K562 (cell line): ENCODE measurements around the gene ETHE1. TPM values are rescaled to one million over a fixed set of nuclear protein-coding genes. Genes with fewer than 3 reads are reported as not detected.

ENCODE experiments used
- CBX8 ChIP-seq: fragments of 200-600 bp; sonication (generic); IDR thresholded peaks from 2 replicates; pipeline ENCODE4 v1.6.1; 2012; ENCODE audit warnings: borderline replicate concordance, mixed run types, low read depth, mild to moderate bottlenecking, moderate library complexity, mixed read lengths, low read length, control low read depth, inconsistent platforms; ENCODE audit not compliant: poor library complexity, severe bottlenecking; ENCODE audit errors: extremely low read depth
- E4F1 ChIP-seq: fragments of 250-450 bp; sonication (Bioruptor Pico); IDR thresholded peaks from 2 replicates; pipeline ENCODE4 v1.5.0; 2021; ENCODE audit warnings: mild to moderate bottlenecking, borderline replicate concordance
- GTF2B ChIP-seq: IDR thresholded peaks from 2 replicates; pipeline ENCODE4 v1.6.1; 2011; ENCODE audit not compliant: insufficient read length; ENCODE audit errors: extremely low read depth
- HSF4 ChIP-seq: fragments of 250-450 bp; sonication (Bioruptor Pico); IDR thresholded peaks from 2 replicates; pipeline ENCODE4 v2.1.2; 2022; ENCODE audit warnings: mild to moderate bottlenecking, moderate library complexity, borderline replicate concordance
- JUN ChIP-seq, 2 experiments: sonication (generic) in 1 of 2; formaldehyde crosslinking in 1 of 2; IDR thresholded peaks; 2 replicates each; pipeline versions ENCODE4 v1.6.1 to v1.8.0; 2012 to 2022; ENCODE audit warnings: borderline replicate concordance in 2 of 2, mild to moderate bottlenecking in 2 of 2, improper control_type of control experiment in 1 of 2, low read depth in 1 of 2, low read length in 1 of 2, missing genetic modification reagents in 1 of 2
- NCOA1 ChIP-seq: fragments of 450-650 bp; IDR thresholded peaks from 2 replicates; pipeline ENCODE4 v1.6.1; 2016; ENCODE audit warnings: low read depth
- RBM25 ChIP-seq: fragments of 200-400 bp; formaldehyde crosslinking; IDR thresholded peaks from 2 replicates; pipeline ENCODE4 v1.6.1; 2018; ENCODE audit warnings: low read length, low read depth, moderate library complexity; ENCODE audit not compliant: severe bottlenecking
- SAP30 ChIP-seq: fragments of 200-600 bp; sonication (generic); IDR thresholded peaks from 2 replicates; pipeline ENCODE4 v1.6.1; 2012; ENCODE audit warnings: borderline replicate concordance, low read depth, mild to moderate bottlenecking, moderate library complexity, low read length, control low read depth, inconsistent platforms; ENCODE audit not compliant: insufficient read depth, poor library complexity, severe bottlenecking
- U2AF1 ChIP-seq: fragments of 200-400 bp; formaldehyde crosslinking; optimal IDR thresholded peaks from 2 replicates; pipeline ENCODE3; 2017; ENCODE audit warnings: mild to moderate bottlenecking, low read depth, low read length, moderate library complexity
- VEZF1 ChIP-seq: fragments of 200-800 bp; sonication (Bioruptor generic); IDR thresholded peaks from 2 replicates; pipeline ENCODE4 v1.6.1; 2017; ENCODE audit warnings: missing genetic modification characterization, missing compliant biosample characterization
- YBX1 ChIP-seq: fragments of 450-650 bp; IDR thresholded peaks from 2 replicates; pipeline ENCODE4 v1.7.1; 2016; ENCODE audit warnings: mild to moderate bottlenecking
- ZBTB5 ChIP-seq: fragments of 450-650 bp; IDR thresholded peaks from 2 replicates; pipeline ENCODE4 v1.6.1; 2017; ENCODE audit warnings: antibody characterized with exemption
- ZNF431 ChIP-seq: sonication (generic); formaldehyde crosslinking; IDR thresholded peaks from 2 replicates; pipeline ENCODE4 v1.8.0; 2022; ENCODE audit warnings: mild to moderate bottlenecking, missing genetic modification reagents
- ZNF518B ChIP-seq: fragments of 250-450 bp; sonication (Bioruptor Pico); IDR thresholded peaks from 2 replicates; pipeline ENCODE4 v1.5.0; 2021; ENCODE audit warnings: mild to moderate bottlenecking, moderate library complexity
- polyA plus RNA-seq, 8 experiments: library from polyadenylated mRNA; depleted of rRNA in 4 of 8; stranded (reverse) in 5 of 8; unstranded in 3 of 8; fragments of >200 nt; fragmentation: Nextera tagmentation in 2 of 8; fragmentation: Illumina TruSeq in 1 of 8; extraction: Ambion mirVana in 2 of 8; extraction: Trizol in 1 of 8; gene quantifications; 2 replicates each; pipeline versions ENCODE4 v1.2.1 to v1.2.3, GENCODE V29; 2011 to 2014; ENCODE audit warnings: inconsistent platforms in 1 of 8, missing spikeins in 1 of 8
- total RNA-seq, 7 experiments: library from RNA; depleted of rRNA in 6 of 7; stranded (reverse); fragments of >200 nt in 6 of 7; fragmentation: Illumina TruSeq in 2 of 7; extraction: Trizol in 2 of 7; gene quantifications; 2 replicates each; pipeline versions ENCODE4 v1.2.1 to v1.2.3, GENCODE V29; 2011 to 2021; ENCODE audit warnings: low replicate concordance in 1 of 7

The ETHE1 gene
- total and polyA plus RNA-seq, 9 of the 15 experiments (the other 6 are each of a cell fraction or from before 2014, with no cell fraction given) = 2.9 to 21.0 (median 10.2) TPM

GRCh38 chr19:43503501-43504425, 23.2 kb downstream of the ETHE1 start (continued):
- TF ChIP-seq ZNF518B (CRISPR knock-in tag) (no peak), RBM25 (no peak), JUN (IDR thresholded peaks at IDR 0.05; ENCODE audit: borderline replicate concordance, low read depth, low read length) (no peak), JUN (CRISPR knock-in tag; IDR thresholded peaks at IDR 0.05; ENCODE audit: borderline replicate concordance) (no peak), SAP30 (peak; percentile 39), YBX1 (no peak), ZNF431 (CRISPR knock-in tag) (no peak), GTF2B (no peak), E4F1 (no peak), HSF4 (CRISPR knock-in tag) (no peak), CBX8 (no peak), VEZF1 (CRISPR knock-in tag) (peak; percentile 93), ZBTB5 (no peak), U2AF1 (no peak), NCOA1 (peak; percentile 57; the same call in 1 of the 2 replicates)
